GM12801 (cell line): Measurements from ENCODE around the gene ADCK2.

Experiments
- TF ChIP-seq, protein P1 (sequence below): IDR thresholded peaks from one replicate; pipeline ENCODE4 v1.5.1; 2011; ENCODE audit warnings: control low read depth; ENCODE audit not compliant: insufficient read length; ENCODE audit errors: extremely low read depth

The ADCK2 gene

DNA sequence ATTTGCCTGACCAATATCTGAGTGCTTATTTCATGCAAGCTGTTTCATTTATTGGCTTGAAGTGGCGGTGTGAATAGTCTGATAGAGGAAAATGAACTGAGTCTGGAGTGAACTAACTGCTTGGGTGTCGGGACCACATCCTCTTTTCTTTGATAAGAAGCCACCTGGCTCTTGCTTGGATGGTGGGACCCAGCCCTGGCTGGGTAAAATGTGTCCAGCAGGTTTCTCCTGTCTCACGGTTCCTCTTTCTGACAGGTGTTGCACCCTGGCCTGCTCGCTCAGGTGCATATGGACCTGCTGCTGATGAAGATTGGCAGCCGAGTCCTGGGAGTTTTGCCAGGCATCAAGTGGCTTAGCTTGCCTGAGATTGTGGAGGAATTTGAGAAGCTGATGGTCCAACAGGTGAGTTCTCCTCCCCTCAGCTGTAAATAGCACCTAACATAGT is 1.6 kb downstream of the ADCK2 start:
- TF ChIP-seq, protein P1, sequence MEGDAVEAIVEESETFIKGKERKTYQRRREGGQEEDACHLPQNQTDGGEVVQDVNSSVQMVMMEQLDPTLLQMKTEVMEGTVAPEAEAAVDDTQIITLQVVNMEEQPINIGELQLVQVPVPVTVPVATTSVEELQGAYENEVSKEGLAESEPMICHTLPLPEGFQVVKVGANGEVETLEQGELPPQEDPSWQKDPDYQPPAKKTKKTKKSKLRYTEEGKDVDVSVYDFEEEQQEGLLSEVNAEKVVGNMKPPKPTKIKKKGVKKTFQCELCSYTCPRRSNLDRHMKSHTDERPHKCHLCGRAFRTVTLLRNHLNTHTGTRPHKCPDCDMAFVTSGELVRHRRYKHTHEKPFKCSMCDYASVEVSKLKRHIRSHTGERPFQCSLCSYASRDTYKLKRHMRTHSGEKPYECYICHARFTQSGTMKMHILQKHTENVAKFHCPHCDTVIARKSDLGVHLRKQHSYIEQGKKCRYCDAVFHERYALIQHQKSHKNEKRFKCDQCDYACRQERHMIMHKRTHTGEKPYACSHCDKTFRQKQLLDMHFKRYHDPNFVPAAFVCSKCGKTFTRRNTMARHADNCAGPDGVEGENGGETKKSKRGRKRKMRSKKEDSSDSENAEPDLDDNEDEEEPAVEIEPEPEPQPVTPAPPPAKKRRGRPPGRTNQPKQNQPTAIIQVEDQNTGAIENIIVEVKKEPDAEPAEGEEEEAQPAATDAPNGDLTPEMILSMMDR: no peak

DNA sequence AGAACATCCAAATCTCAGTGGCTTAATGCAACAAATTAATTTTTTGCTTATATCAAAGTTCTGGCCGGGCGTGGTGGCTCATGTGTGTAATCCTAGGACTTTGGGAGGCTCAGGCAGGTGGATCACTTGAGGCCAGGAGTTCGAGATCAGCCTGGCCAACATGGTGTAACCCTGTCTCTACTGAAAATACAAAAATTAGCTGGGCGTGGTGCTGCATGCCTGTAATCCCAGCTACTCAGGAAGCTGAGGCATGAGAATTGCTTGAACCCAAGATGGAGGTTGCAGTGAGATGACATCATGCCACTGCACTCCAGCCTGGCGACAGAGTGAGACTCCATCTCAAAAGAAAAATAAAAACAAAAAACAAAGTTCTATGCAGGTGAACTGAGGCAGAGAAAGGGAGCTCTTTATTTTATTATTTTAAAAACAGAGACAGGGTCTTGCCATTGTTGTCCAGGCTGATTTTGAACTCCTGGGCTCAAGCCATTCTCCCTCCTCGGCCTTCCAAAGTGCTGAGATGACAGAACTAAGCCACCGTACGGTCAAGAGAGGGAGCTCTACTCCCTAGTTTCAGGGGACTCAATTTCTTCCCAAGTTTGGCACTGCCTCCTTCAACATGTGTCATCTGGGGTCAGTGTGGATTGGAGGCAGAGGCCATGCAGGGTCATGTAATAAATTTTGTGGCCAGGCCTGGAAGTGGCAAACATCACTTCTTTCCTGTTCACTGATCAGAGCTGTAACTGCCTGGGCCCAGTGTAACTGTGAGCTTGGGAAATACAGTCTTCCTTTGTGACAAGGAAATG is 2.4 kb downstream of the ADCK2 start:
- TF ChIP-seq, protein P1: no peak

DNA sequence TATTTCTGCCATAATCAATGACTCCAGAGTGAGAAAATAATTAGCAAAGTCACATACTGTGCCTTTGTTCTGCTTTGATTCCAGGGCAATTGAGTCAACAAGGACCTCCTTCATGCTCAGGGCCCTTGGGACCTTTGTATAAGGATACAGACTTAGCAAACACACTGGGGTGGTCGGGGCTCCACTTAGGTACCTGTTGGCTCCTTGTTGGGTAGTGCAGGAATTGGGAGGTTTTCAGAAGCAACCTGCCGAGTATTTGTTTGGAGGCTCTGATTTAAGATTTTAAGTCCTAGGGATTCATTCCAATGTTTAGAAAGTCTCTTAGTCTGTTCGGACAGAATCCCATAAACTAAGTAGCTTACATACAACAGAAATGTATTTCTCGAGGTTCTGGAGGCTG is 3.0 kb downstream of the ADCK2 start:
- TF ChIP-seq, protein P1: no peak

DNA sequence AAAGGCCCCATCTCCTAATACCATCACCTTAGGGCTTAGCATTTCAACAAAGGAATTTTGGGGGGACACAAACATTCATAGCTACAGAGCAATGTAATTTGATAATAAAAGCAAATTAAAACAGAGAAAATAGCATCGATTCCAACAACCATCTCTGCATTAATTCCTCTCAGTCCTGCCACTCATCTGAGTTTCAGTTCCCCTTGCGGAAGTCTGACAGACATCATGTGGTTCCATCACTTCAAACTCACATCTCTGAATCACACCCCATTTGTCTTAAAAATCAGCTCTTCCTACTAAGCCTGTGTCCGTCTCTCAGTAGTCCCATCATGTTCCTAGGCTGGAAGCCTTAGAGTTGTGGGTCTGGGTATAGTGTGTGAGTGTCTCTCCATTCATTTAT is 3.6 kb downstream of the ADCK2 start:
- TF ChIP-seq, protein P1: no peak

DNA sequence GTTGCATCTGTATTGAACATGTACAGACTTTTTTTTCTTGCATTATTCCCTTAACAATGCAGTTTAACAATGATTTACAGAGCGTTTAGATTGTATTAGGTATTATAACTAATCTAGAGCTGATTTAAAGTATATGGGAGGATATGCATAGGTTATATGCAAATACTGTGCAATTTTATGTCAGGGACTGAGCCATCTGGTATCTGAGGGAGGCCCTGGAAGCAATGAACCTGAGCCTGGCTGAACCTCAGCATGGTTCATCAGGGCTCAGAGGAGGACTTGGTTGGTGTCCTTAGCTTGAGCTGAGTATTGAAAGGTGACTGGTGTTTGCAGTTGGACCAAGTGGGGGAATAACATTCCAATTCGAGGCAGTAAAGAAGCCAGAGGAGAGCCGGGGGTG is 4.8 kb downstream of the ADCK2 start:
- TF ChIP-seq, protein P1: no peak

DNA sequence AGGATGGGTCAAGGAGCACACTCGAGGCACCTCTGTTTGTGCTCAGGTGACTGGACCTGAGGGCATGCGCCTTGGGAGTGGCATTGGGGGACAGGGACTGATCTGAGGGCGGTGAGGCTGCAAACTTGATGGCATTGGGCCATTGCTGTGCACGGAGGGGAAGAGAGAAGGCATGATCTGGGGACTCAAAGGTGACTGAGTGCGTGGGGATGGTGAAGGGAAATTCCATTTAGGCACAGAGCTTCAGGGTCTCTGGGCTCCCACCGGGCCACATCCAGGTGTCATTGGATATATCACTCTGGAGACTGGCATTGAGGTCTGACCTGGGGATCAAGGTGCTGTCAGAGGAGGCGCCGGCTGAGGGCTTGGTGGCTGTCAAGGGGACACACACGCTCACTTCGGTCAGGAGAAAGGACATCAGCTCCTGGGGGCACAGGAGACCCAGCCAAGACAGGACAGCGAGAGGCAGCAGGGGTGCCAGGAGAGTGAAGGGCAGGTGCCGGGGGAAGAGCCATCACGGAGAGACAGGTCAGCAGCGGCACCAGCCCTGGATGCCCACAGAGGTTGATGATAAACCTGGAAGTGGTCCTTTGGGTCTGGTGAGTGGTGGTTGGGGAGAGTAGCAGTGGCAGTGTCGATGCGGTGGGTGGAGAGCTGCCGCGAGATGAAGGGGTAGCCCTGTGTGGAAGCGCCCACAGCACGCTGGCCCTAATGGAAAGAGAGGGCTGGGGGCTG is 5.5 kb downstream of the ADCK2 start:
- TF ChIP-seq, protein P1: no peak

DNA sequence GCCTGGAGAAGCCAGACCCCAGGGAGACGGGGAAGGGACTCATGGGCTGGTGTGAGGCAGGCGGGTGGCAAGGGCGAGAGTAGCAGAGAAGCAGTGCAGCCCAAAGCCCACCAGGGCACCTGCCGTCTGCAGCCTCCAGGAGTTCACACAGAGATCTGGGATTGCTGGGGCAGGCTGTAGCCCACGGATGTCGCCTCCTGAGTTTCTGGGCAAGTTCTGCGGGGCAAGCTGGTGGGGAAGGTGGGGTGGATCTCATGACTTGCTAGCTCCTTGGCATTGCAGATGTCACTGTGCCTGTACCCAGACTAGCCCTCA is 6.0 kb downstream of the ADCK2 start:
- TF ChIP-seq, protein P1: no peak
